NCI-H82 treated with DMSO at 0.1 percent for 48 hours (cell line): ENCODE results near the gene TBX21.

Source experiments
- DNase-seq: peaks from one replicate; lab custom pipeline; 2025; ENCODE audit not compliant: unreplicated experiment; lab: John Stamatoyannopoulos, UW

Gene TBX21

DNA sequence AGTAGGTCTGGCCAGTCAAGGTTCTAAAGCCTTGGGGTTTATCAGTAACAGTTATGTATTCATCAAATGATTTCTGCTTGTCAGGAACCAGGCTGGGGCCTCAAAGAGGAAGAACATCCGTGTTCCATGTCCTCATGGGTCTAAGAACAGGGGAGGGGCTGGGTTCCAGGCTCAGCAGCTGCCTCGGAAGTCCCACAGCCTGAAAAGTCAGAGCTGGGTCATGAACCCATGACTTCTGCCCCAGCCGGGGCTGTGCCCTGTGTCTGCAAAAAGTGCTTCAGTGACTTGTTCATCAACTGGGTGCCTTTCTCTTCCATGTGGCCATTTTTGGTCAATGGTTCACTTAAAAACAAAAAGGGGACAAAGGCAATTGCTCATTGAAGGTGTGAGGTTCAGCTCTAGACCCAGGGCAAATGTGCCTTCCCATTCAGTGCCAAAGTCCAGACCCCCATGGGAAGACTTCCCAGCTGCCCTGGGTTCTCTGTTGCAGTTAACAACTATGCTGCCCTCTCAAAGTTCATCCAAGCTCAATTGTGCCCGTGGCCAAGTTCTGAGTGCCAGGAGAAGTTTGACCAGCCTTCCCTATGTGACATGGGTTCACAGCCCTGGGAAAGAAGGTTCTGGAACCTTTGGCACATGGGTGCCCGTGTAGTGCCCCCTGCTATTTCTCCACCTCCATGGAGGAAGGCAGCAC is 20.6 kb upstream of the TBX21 start:
- no peak for DNase-seq

GRCh38 chr17:47713980-47714700 is 18.9 kb upstream of the TBX21 start:
- no peak for DNase-seq

DNA sequence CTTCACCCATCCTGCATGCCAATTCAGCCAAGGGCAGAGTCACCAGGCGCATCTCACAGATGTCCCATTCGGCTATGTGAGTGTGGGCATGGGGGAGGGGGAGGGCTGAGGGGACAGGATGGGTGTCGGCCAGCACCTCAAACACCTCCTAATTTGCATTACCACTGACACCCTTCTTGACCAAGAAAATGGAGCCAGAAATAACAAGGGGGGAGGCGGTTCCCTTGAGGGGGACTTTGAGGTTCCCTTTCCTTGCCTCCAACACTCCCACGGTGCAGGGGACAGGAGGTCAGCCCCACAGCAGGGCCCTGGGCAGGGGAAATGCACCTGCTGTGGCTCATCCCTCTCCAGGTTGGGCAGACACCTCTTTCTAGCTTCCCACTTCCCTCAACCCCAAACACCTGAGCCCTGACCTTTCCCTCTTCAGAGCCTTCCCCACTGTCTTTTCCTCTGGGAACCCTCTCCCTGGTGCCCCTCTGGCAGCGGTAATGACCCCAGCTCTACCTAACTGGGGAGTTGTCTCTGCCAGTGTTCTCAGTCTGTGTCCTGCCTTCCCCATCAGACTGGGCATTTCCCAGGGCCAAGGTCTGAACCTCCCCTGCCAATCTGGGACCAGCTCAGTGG is 18.2 kb upstream of the TBX21 start:
- DNase-seq = no peak

GRCh38 chr17:47715669-47716325 is 17.2 kb upstream of the TBX21 start:
- no peak for DNase-seq

DNA sequence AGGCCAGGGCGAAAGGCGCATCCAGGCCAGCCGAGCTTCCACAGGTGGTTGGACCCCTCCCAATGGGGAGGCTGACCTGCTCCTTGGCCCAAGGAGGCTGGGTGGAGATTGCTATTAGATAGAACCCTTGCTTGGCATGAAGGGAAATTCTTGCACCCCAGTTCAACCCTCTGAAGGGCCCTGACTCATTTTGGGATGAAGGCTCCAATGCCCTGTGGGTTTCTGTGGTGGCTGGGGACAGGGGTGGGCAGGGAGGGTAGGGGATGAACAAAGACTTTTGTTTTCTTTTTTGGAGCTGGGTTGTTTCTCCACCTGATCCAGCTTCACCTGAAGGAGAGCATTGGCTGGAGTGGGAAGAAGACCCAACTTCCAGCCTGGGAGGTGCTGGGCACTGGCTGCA is 16.7 kb upstream of the TBX21 start:
- no peak for DNase-seq

DNA sequence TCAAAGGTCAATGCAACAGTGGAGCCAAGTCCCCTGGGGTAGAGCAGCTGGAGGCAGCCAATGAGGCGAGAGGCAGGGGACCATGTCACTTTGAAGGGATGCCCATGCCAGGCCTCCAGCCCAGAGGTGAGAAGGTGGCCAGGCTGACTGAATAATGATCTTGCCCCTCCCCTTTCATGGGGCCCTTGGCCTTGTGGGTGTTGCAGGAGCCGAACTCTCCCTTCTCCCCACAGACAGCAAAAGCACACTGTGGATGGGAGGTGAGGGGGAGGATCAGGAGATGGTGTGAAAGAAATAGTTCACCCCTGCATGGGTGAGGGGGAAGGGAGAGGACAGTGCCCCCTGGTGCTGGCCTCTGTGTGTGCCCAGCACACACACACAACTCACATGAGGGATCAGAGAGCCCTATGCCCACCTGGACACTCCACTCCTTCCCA is 15.8 kb upstream of the TBX21 start:
- no peak for DNase-seq

- no peak for DNase-seq
These were observed 14.9 kb upstream of the TBX21 start for GRCh38 chr17:47717979-47718621.

- no peak for DNase-seq
These were observed 14.2 kb upstream of the TBX21 start for GRCh38 chr17:47718634-47719405.

- DNase-seq = no peak
These were observed 13.5 kb upstream of the TBX21 start for GRCh38 chr17:47719411-47720152.

DNA sequence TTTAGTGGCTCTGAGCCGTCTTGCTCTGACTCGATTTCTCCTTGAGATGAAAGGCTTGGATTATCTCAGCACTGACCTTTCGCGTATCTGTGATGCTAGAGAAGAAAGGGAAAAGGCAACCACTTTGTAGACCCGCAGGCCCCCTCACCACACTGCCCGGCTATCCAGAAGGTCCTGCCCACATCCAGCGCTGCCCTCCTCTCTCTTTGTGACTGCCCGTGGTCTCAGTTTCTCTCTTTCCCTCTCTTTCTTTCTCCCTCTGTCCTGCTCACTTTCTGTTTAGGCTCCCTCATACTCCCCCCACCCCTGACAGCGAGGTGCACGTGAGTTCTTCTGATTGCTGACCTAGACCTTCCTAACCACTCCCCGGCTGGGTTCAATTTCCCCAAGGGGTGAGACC is 12.8 kb upstream of the TBX21 start:
- no peak for DNase-seq

GRCh38 chr17:47720754-47721533 is 12.1 kb upstream of the TBX21 start:
- DNase-seq = no peak

GRCh38 chr17:47721725-47722124 is 11.3 kb upstream of the TBX21 start:
- no peak for DNase-seq

DNA sequence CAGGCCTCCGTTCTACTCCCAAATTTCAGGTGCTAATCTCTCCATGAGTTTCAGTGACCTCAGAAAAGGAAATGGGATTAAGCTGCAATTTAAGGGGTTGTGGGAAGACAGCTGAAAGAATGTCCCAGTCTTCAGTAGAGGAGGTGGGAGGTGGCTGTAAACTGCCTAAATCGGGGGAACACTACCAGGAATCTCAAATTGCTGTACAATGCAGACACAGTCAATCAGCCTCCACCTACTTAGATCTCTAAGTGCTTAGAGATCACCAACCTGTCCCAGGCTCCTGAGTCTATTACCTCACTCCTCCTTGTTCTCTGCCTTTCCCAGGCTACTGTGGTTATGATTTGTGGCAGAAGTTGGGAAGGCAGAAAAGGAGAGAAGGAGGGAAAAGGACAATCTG is 8.3 kb upstream of the TBX21 start:
- no peak for DNase-seq

DNA sequence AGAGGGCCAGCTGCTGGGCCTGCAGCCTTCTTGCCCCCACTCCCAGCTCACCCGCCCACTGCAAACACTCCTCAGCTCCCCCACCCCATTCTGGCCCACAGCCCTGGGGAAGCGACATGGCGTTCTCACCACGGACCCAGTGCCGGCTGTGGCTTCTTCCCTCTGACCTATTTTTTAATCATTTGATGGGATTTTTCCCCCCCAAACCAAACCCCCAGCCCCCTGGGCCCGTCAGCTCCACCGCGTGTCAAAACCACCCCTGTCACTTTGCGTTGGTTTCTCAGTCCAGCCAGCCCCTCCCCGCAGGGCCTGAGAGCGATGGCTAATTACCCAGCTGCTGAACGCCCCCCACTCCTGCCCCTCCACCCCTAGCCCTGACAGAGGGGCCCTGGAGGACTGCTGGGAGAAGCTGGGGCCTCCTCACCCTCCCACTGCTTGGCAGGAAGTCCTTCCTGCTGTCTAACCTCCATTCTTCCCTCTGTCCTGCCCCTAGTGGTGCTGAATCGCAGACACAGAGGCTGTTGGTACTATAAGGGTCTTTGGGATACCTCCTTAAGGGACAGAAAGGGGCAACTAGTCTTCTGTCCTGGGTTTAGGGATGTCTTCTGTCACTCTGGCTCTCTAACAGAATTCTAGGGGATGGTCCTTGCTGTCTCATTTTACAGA is 7.5 kb upstream of the TBX21 start:
- DNase-seq = no peak

- DNase-seq = no peak
These were observed 6.0 kb upstream of the TBX21 start for GRCh38 chr17:47726796-47727703.

DNA sequence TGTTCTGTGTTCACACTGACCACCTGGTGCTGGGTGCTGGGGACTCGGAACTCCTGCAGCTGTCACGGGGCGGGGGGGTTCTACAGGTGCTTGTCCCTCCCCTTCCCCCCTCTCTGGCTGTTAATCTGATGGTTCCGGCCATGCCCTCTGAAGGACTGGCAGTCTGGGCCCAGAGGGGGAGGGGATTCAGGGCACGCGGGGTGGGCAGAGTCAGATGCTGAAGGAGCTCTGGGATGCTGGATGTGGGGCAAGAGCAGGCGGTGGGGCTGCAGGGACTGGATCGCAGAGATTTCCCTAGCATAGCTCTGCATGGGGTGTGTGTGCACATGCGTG is 5.4 kb upstream of the TBX21 start:
- no peak for DNase-seq

DNA sequence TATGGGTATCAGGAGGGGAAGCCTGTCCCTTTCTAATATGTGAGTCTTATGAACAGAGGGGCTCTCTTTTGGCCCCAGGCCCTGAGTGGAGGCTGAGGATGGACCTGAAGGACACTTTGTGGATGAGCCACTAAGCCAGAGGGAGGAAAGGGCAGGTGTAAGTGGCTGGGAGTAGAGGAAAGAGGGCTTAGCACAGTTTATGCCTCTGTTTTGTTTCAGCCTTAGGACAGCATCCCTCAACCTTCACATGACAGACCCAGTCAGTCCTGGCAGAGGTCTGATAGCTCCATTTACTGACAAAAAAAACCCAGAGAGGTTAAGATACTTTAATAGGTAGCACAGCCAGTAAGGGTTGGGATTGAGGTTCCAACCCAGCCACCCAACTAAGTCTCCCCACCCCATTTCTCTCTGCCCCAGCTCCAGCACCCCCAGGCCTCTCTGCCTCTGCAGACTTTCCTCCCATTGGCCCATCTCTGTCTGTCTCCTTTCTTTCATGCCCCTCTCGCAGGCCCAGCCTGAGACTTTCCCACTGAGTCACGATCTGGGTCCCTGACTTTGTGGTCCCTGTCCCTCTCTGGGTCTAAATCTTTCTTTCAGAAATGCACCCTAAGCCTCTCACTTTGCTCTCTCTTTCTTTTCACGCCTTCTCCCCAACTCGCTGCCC is 4.7 kb upstream of the TBX21 start:
- DNase-seq = no peak
